A549 (cell line): ENCODE measurements around the gene TBC1D22A. TPM values are rescaled to one million over a fixed set of nuclear protein-coding genes. Genes with fewer than 3 reads are reported as not detected.

Experiments used
- ATAC-seq, 2 experiments: fragments of 200-7000 bp in 1 of 2; fragments of >200 bp in 1 of 2; cut with Nextera tagmentation in 1 of 2; cut with Tn5 transposase in 1 of 2; 3 replicates each; pipeline versions ENCODE4 v1.8.0 to v1.9.1; 2018 to 2020; ENCODE audit warnings: mild to moderate bottlenecking in 1 of 2, moderate library complexity in 1 of 2
- CTCF ChIA-PET: fragments of 300-600 bp; sonication (Branson Sonifier 250); formaldehyde crosslinking; extraction: SDS; loops from one replicate; lab custom pipeline; 2021; ENCODE audit warnings: antibody characterized with exemption, inconsistent platforms; lab: Yijun Ruan, JAX
- POLR2A ChIA-PET: fragments of 350-600 bp; formaldehyde crosslinking; extraction: SDS; loops from one replicate; lab custom pipeline; 2021; ENCODE audit warnings: antibody characterized with exemption, inconsistent platforms; lab: Yijun Ruan, JAX
- DNase-seq, 2 experiments: peaks; one replicate each; pipeline versions ENCODE4 v3.0.0 to v3.0.0-alpha.2; 2011 to 2016; ENCODE audit warnings: low read depth in 1 of 2, low spot score in 1 of 2
- FAIRE-seq: peaks from 2 replicates; lab custom pipeline; 2011; peaks lifted over from hg19 to GRCh38; lab: Jason Lieb, UNC
- H3K27ac ChIP-seq, 2 experiments: fragments of >200 bp; sonication (Bioruptor Twin); formaldehyde crosslinking; 3 replicates each; pipeline ENCODE4 v1.5.1; 2016 to 2017
- H3K4me1 ChIP-seq: fragments of >200 bp; sonication (Bioruptor Twin); formaldehyde crosslinking; 3 replicates; pipeline ENCODE4 v1.6.1; 2016
- H3K4me2 ChIP-seq: fragments of >200 bp; sonication (Bioruptor Twin); formaldehyde crosslinking; 3 replicates; pipeline ENCODE4 v1.6.1; 2016
- H3K4me3 ChIP-seq: fragments of >200 bp; sonication (Bioruptor Twin); formaldehyde crosslinking; 3 replicates; pipeline ENCODE4 v1.5.1; 2016
- H3K9me3 ChIP-seq: fragments of >200 bp; sonication (Bioruptor Twin); formaldehyde crosslinking; 3 replicates; pipeline ENCODE4 v1.6.1; 2016
- CBX8 ChIP-seq: fragments of 200-600 bp; sonication (generic); IDR thresholded peaks from 2 replicates; pipeline ENCODE4 v1.6.1; 2016
- CHD4 ChIP-seq: fragments of 200-600 bp; sonication (generic); IDR thresholded peaks from 2 replicates; pipeline ENCODE4 v1.6.1; 2016; ENCODE audit warnings: antibody characterized with exemption, mild to moderate bottlenecking, borderline replicate concordance
- EP300 ChIP-seq, 2 experiments: fragments of >200 bp; sonication (Bioruptor Twin); formaldehyde crosslinking; IDR thresholded peaks; 2 replicates in 1 of 2; 3 replicates in 1 of 2; pipeline ENCODE4 v1.6.1; 2016 to 2017
- FOSL2 ChIP-seq, 2 experiments: fragments of 450-650 bp in 1 of 2; fragments of >200 bp in 1 of 2; sonication (Bioruptor Twin) in 1 of 2; formaldehyde crosslinking; IDR thresholded peaks; 2 replicates each; pipeline versions ENCODE4 v1.5.0 to v1.6.1; 2016 to 2020; ENCODE audit warnings: mild to moderate bottlenecking in 1 of 2, moderate library complexity in 1 of 2
- HES2 ChIP-seq: fragments of >200 bp; sonication (Bioruptor Twin); formaldehyde crosslinking; IDR thresholded peaks from 2 replicates; pipeline ENCODE4 v1.6.1; 2016
- HOXB13 ChIP-seq: fragments of 250-450 bp; sonication (Bioruptor Pico); IDR thresholded peaks from 2 replicates; pipeline ENCODE4 v1.5.0; 2020; ENCODE audit warnings: low read depth, mild to moderate bottlenecking, moderate library complexity
- KDM1A ChIP-seq: fragments of 200-600 bp; sonication (generic); IDR thresholded peaks from 2 replicates; pipeline ENCODE4 v1.6.1; 2016; ENCODE audit warnings: low read depth, mild to moderate bottlenecking
- KDM5A ChIP-seq: fragments of 200-600 bp; sonication (generic); IDR thresholded peaks from 2 replicates; pipeline ENCODE4 v1.6.1; 2016; ENCODE audit warnings: antibody characterized with exemption, mild to moderate bottlenecking
- MAFK ChIP-seq: fragments of 450-650 bp; IDR thresholded peaks from 2 replicates; pipeline ENCODE4 v1.6.1; 2014; ENCODE audit not compliant: partially characterized antibody
- MAX ChIP-seq: IDR thresholded peaks from 2 replicates; pipeline ENCODE4 v1.6.1; 2012
- MYC ChIP-seq: IDR thresholded peaks from 2 replicates; pipeline ENCODE4 v1.6.1; 2012; ENCODE audit warnings: mild to moderate bottlenecking, inconsistent platforms, low read length, improper control_type of control experiment, borderline replicate concordance
- NPAS2 ChIP-seq: fragments of 250-450 bp; sonication (Bioruptor Pico); IDR thresholded peaks from 2 replicates; pipeline ENCODE4 v1.8.0; 2022; ENCODE audit warnings: mild to moderate bottlenecking, moderate library complexity, borderline replicate concordance
- PBX3 ChIP-seq: IDR thresholded peaks from 2 replicates; pipeline ENCODE4 v1.6.1; 2012
- PHF8 ChIP-seq: fragments of 200-600 bp; sonication (generic); IDR thresholded peaks from 2 replicates; pipeline ENCODE4 v1.6.1; 2016; ENCODE audit warnings: low read depth, mild to moderate bottlenecking, antibody characterized with exemption, moderate library complexity, borderline replicate concordance
- POLR2A ChIP-seq: IDR thresholded peaks from 2 replicates; pipeline ENCODE4 v1.6.1; 2012; ENCODE audit warnings: mild to moderate bottlenecking, low read length
- POLR2AphosphoS2 ChIP-seq: conservative IDR thresholded peaks from 2 replicates; pipeline ENCODE4 v1.6.1; 2012; ENCODE audit warnings: low read length, improper control_type of control experiment, inconsistent platforms
- USF2 ChIP-seq: fragments of 450-650 bp; IDR thresholded peaks from 2 replicates; pipeline ENCODE4 v1.6.1; 2014; ENCODE audit warnings: antibody characterized with exemption
- ZFP36 ChIP-seq: fragments of 450-650 bp; IDR thresholded peaks from 2 replicates; pipeline ENCODE4 v1.6.1; 2014; ENCODE audit warnings: borderline replicate concordance; ENCODE audit not compliant: partially characterized antibody
- ZNF302 ChIP-seq: fragments of 250-450 bp; sonication (Bioruptor Pico); IDR thresholded peaks from 2 replicates; pipeline ENCODE4 v1.9.0; 2021; ENCODE audit warnings: inconsistent platforms, mild to moderate bottlenecking, moderate library complexity
- WGBS: methylation state at CpG from one replicate; pipeline ENCODE4 v1.1.6; 2017; ENCODE audit errors: missing lambda C conversion rate; 5-methylcytosine and 5-hydroxymethylcytosine counted together
- polyA plus RNA-seq, 4 experiments: library from polyadenylated mRNA; depleted of rRNA in 3 of 4; stranded (reverse); fragments of >200 nt; fragmentation: RNase III in 1 of 4; extraction: RNeasy Plus Mini Kit Qiagen cat#74134 plus additional on column Dnase treatment in 1 of 4; gene quantifications; 2 replicates in 3 of 4; 3 replicates in 1 of 4; pipeline ENCODE4 v1.2.3, GENCODE V29; 2011 to 2017
- TF ChIP-seq, protein P1 (sequence below): fragments of 150-350 bp; IDR thresholded peaks from 2 replicates; pipeline ENCODE4 v1.6.1; 2014; ENCODE audit warnings: low read depth, mild to moderate bottlenecking, low read length
- TF ChIP-seq, protein P2 (sequence below): fragments of >200 bp; sonication (Bioruptor Twin); formaldehyde crosslinking; IDR thresholded peaks from 3 replicates; pipeline ENCODE4 v1.5.1; 2016
- TF ChIP-seq, protein P3 (sequence below): fragments of 250-450 bp; sonication (Bioruptor Pico); IDR thresholded peaks from 2 replicates; pipeline ENCODE4 v1.5.0; 2020; ENCODE audit warnings: low read depth, mild to moderate bottlenecking, moderate library complexity

The TBC1D22A gene
- polyA plus RNA-seq, 2 of the 4 experiments (the other 2 are of a cell fraction): 8.9 to 10.8 TPM

DNA sequence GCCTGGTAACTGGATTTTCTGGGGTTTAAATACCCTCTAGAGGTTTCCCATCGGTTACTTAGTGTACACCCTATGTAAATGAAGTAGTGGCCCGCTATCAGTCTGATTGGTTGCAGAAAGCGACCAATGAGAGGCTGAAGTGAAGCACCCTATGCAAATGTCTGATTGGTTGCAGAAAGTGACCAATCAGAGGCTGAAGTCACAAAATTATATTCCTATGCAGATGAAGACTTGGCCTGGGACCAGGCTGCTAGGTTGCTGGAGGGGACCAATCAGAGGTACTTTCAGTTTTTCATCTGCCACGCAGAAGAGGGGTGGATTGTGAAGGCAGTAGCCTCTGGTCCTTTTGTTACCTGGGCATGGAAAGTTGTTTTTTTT is 134.8 kb downstream of the TBC1D22A start:
- no peak overlapping the region for H3K4me3 ChIP-seq
- 92% methylated on average over 4 of the region's 4 CpGs for WGBS
- H3K4me2 ChIP-seq: no peak overlapping the region
- TF ChIP-seq KDM5A (no peak), MAFK (no peak), MYC (no peak), NPAS2 (CRISPR knock-in tag) (no peak), KDM1A (no peak), CBX8 (no peak), POLR2A (no peak), HES2 (no peak), ZNF302 (CRISPR knock-in tag) (no peak), EP300 (IDR thresholded peaks at IDR 0.05) (no peak), USF2 (no peak), PHF8 (no peak), ZFP36 (no peak), MAX (no peak), FOSL2 (IDR thresholded peaks at IDR 0.05) (no peak), FOSL2 (CRISPR knock-in tag; IDR thresholded peaks at IDR 0.05) (no peak)
- TF ChIP-seq, protein P1, sequence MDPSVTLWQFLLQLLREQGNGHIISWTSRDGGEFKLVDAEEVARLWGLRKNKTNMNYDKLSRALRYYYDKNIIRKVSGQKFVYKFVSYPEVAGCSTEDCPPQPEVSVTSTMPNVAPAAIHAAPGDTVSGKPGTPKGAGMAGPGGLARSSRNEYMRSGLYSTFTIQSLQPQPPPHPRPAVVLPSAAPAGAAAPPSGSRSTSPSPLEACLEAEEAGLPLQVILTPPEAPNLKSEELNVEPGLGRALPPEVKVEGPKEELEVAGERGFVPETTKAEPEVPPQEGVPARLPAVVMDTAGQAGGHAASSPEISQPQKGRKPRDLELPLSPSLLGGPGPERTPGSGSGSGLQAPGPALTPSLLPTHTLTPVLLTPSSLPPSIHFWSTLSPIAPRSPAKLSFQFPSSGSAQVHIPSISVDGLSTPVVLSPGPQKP: no peak
- POLR2A ChIA-PET: no interaction called here
- H3K27ac ChIP-seq: no peak overlapping the region
- no peaks in the 10 kb centered on the region for H3K4me1 ChIP-seq
- CTCF ChIA-PET: interaction anchor here (0.9 kb wide), 1 partner anchor 93 kb away, joined by 3 read pairs; no protein-coding TSS in a partner anchor
- FAIRE-seq (no peak), DNase-seq (peak in 1 of 2 experiments; percentile 31), ATAC-seq (no peak)
- H3K9me3 ChIP-seq: no peaks in the 10 kb centered on the region

GRCh38 chr22:46900549-46900948 is 138.1 kb downstream of the TBC1D22A start:
- Histone ChIP-seq H3K4me2 (no peak overlapping the region), H3K4me3 (no peak overlapping the region), H3K9me3 (no peaks in the 10 kb centered on the region), H3K27ac (no peak overlapping the region)
- ChIA-PET CTCF (no interaction called here), POLR2A (no interaction called here)
- no peak for DNase-seq
- TF ChIP-seq PBX3 (no peak), CHD4 (no peak), POLR2AphosphoS2 (no peak), HOXB13 (CRISPR knock-in tag) (no peak)
- TF ChIP-seq, protein P2, sequence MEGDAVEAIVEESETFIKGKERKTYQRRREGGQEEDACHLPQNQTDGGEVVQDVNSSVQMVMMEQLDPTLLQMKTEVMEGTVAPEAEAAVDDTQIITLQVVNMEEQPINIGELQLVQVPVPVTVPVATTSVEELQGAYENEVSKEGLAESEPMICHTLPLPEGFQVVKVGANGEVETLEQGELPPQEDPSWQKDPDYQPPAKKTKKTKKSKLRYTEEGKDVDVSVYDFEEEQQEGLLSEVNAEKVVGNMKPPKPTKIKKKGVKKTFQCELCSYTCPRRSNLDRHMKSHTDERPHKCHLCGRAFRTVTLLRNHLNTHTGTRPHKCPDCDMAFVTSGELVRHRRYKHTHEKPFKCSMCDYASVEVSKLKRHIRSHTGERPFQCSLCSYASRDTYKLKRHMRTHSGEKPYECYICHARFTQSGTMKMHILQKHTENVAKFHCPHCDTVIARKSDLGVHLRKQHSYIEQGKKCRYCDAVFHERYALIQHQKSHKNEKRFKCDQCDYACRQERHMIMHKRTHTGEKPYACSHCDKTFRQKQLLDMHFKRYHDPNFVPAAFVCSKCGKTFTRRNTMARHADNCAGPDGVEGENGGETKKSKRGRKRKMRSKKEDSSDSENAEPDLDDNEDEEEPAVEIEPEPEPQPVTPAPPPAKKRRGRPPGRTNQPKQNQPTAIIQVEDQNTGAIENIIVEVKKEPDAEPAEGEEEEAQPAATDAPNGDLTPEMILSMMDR: no peak
- TF ChIP-seq, protein P3, sequence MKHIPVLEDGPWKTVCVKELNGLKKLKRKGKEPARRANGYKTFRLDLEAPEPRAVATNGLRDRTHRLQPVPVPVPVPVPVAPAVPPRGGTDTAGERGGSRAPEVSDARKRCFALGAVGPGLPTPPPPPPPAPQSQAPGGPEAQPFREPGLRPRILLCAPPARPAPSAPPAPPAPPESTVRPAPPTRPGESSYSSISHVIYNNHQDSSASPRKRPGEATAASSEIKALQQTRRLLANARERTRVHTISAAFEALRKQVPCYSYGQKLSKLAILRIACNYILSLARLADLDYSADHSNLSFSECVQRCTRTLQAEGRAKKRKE (CRISPR knock-in tag): no peak
- TF ChIP-seq, all 56 proteins: peak for 0
- FAIRE-seq (no peak), ATAC-seq (no peak)
- WGBS: 90% methylated on average over 5 of the region's 5 CpGs
- no peaks in the 10 kb centered on the region for H3K4me1 ChIP-seq
